GM04504 (cell line): ENCODE results near the gene PMM2.
"Not testable (repeated sequence)": the region's sequence is repeated elsewhere in the genome, so short reads cannot be mapped to it uniquely, and the experiment has no call there.

Experiments used
- DNase-seq: peaks from one replicate; pipeline ENCODE4 v3.0.0-alpha.2; 2012; ENCODE audit warnings: low read depth

Gene PMM2

DNA sequence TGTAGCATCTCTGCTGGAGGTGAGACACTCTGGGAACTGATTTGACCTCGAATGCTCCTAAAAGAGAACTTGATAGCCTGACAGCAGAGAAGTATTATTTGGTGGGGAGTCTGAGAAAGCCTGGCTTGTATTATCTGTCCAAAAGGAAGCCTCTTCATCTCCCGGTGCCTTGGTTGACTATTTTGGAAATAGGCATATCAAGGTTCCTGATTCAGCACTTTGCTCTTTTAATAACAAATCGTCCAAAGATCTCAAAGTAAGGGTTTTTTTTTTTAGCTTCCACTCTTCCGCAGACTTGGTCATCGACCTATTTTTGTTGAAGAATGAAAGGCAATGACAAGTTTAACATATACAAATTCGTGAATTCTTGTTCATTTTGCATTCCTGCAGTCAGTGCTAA, 15.0 kb upstream of the PMM2 start:
- no peak for DNase-seq

- no peak for DNase-seq
Measured at GRCh38 chr16:8785408-8785807, 12.2 kb upstream of the PMM2 start.

- not testable (repeated sequence) for DNase-seq
Measured at GRCh38 chr16:8786316-8786715, 11.3 kb upstream of the PMM2 start.

GRCh38 chr16:8788578-8789172, 9.0 kb upstream of the PMM2 start:
- no peak for DNase-seq

DNA sequence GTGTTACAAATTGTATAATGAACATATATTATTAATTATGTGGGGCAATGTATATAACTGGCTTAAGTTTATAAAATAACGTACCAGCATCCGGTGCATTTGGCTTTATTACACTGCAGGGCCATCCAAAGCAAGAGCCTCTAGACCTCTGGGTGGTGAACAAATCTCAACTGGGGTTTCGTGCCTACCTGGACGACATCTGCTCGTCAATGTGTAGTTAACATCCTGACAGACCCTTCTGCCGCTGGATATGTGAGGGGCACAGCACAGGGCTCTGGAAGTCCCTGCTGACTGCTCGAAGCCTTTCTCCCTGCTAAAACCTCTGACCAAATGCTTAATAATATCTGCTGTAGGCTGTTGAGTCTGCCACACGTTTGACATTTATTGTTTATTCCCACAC, 2.5 kb upstream of the PMM2 start:
- DNase-seq = no peak

- no peak for DNase-seq
Measured at GRCh38 chr16:8795818-8796217, 1.8 kb upstream of the PMM2 start.

- no peak for DNase-seq
Measured at GRCh38 chr16:8796469-8797363, 923 bp upstream of the PMM2 start.

DNA sequence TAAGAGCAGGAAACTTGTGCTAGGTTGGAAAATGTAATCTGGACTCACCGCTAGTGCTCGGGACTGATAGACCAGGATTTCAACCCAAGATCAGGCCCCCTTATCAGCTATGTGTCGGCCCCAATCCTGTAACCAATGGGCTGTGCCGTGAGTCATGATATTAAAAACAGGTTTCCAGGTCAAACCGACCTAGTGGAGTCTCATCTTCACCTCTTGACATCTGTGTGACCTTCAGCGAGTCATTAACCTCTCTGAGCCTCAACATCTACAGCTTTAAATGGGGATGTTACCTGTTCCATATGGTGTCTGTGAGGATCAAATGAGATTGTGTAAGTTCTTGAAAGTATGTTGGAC, 512 bp downstream of the PMM2 start:
- peak; percentile 9 for DNase-seq

- DNase-seq = no peak
Measured at GRCh38 chr16:8798535-8799157, 1.0 kb downstream of the PMM2 start.

GRCh38 chr16:8801701-8802100, 4.1 kb downstream of the PMM2 start:
- DNase-seq = no peak

- not testable (repeated sequence) for DNase-seq
Measured at GRCh38 chr16:8803733-8804132, 6.1 kb downstream of the PMM2 start.

GRCh38 chr16:8804313-8804712, 6.7 kb downstream of the PMM2 start:
- DNase-seq = no peak

DNA sequence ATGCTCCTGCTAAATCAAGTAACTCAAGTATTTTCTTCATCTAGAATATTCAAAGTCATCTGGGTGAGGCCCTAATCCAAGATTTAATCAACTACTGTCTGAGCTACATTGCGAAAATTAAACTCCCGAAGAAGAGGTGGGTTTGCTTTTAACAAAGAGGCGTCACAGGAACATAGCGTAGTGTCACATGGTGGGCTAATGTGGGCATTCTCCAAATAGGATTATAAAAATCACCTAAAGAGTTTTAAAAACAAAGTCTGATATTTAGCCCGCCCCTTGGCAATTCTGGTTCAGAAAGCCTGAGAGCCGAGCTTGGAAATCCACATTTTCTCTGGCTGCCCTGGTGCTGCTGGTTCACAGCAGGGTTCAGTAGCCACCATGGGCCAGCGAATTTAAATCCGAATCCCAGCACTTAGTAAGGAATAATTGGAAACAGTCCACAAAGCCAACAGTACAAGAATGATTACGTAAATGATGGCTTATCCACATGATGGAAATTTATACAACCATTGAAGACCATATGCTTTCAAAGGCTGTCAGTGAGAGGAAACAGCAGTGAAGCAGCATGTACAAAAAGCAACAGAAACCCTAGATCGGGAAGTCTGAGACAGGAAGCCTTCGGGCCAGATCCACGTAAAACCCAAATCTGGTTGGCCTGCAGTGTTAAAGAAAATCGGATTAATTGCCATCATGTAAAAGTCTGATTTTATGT, 8.8 kb downstream of the PMM2 start:
- no peak for DNase-seq

DNA sequence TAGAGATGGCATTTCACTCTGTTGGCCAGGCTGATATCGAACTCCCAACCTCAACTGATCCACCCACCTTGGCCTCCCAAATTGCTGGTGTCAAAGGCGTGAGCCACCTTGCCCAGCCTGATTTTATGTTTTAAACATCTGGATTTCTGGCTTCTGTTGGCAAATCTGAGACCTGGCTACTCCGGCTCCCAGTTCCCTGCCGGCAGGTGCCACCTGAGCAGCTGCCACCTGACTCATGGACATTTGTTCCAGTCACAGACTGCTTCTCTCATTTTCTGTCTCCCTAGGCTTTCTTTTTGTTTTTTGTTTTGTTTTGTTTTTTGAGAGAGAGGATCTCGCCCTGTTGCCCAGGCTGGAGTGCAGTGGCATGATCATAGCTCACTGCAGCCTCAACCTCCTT, 9.6 kb downstream of the PMM2 start:
- no peak for DNase-seq

DNA sequence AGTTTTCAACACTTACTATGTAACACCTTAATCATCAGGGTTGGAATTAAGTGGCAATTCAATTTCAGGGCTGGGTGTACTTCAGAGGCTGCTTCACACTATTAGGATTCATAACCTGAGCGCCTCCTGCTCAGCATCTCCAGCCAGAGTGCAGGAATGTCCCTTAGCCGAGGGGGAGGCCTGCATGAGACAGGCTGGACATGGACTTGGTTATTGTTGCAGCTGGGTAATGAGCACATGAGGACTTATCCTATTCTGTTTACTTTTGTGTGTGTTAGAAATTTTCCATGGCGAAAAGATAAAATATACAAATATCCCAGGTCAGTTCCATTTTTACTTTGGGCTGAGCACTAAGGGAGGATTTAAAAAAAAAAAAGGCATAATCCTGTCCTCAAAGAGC, 10.4 kb downstream of the PMM2 start:
- no peak for DNase-seq

- DNase-seq = no peak
Measured at GRCh38 chr16:8808613-8809353, 11.1 kb downstream of the PMM2 start.

GRCh38 chr16:8812162-8812843, 14.7 kb downstream of the PMM2 start:
- no peak for DNase-seq

GRCh38 chr16:8814095-8814806, 16.6 kb downstream of the PMM2 start:
- DNase-seq = no peak

GRCh38 chr16:8816967-8817655, 19.5 kb downstream of the PMM2 start:
- DNase-seq = no peak
